HL-60 (cell line): ENCODE measurements around the gene GAMT.

ENCODE experiments used
- DNase-seq, 2 experiments: peaks; one replicate each; pipeline ENCODE4 v3.0.0-alpha.2; 2010 to 2020; ENCODE audit warnings: low read depth in 1 of 2, low spot score in 1 of 2
- H3K27ac ChIP-seq: fragments of 250-450 bp; sonication (Bioruptor Pico); replicated peaks from 2 replicates; pipeline ENCODE4 v1.5.1; 2020; ENCODE audit warnings: mild to moderate bottlenecking, moderate library complexity
- H3K27me3 ChIP-seq: fragments of 250-450 bp; sonication (Bioruptor Pico); 2 replicates; pipeline ENCODE4 v1.5.1; 2021; ENCODE audit warnings: mild to moderate bottlenecking, moderate library complexity; ENCODE audit not compliant: insufficient read depth, poor library complexity, severe bottlenecking
- H3K4me3 ChIP-seq: replicated peaks from 2 replicates; pipeline ENCODE4 v1.5.1; 2011; ENCODE audit warnings: mild to moderate bottlenecking, control low read depth, low read length; ENCODE audit not compliant: insufficient read depth
- CTCF ChIP-seq: IDR thresholded peaks from one replicate; pipeline ENCODE4 v1.5.1; 2011; ENCODE audit warnings: low read length, control low read depth, inconsistent platforms; ENCODE audit not compliant: insufficient read depth
- GABPA ChIP-seq: IDR thresholded peaks from 2 replicates; pipeline ENCODE4 v1.6.1; 2012; ENCODE audit warnings: low read depth
- POLR2AphosphoS5 ChIP-seq: IDR thresholded peaks from 2 replicates; pipeline ENCODE4 v1.6.1; 2012; ENCODE audit warnings: low read depth
- SPI1 ChIP-seq: IDR thresholded peaks from 2 replicates; pipeline ENCODE4 v1.6.1; 2012; ENCODE audit warnings: low read depth, mild to moderate bottlenecking, borderline replicate concordance
- TF ChIP-seq, protein P1 (sequence below): IDR thresholded peaks from 2 replicates; pipeline ENCODE4 v1.6.1; 2012; ENCODE audit warnings: low read depth; ENCODE audit not compliant: insufficient replicate concordance

GAMT gene

DNA sequence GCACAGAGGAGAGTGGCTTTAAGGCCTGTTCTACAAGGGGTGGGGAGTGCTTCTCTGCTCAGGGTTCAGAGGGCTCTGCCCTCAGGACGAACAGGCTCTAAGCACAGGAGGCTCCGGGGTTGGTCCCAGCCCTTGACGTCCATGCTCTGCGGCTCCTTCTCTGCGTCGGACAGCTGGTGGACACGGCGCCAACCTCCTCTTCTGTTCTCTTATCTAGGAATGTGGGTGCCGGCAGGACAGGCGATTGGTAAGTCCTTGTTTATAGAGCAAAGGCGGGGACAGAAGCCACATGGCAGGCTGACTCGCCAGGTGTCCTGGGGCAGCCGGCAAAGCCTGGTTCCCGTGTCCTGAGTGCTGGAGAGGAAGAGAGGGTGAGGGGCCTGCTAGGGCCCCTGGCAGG is 28.4 kb upstream of the GAMT start:
- no peaks in the 10 kb centered on the region for H3K27me3 ChIP-seq
- H3K27ac ChIP-seq = no peak overlapping the region
- no peak for DNase-seq
- TF ChIP-seq POLR2AphosphoS5 = no peak
- TF ChIP-seq, protein P1, sequence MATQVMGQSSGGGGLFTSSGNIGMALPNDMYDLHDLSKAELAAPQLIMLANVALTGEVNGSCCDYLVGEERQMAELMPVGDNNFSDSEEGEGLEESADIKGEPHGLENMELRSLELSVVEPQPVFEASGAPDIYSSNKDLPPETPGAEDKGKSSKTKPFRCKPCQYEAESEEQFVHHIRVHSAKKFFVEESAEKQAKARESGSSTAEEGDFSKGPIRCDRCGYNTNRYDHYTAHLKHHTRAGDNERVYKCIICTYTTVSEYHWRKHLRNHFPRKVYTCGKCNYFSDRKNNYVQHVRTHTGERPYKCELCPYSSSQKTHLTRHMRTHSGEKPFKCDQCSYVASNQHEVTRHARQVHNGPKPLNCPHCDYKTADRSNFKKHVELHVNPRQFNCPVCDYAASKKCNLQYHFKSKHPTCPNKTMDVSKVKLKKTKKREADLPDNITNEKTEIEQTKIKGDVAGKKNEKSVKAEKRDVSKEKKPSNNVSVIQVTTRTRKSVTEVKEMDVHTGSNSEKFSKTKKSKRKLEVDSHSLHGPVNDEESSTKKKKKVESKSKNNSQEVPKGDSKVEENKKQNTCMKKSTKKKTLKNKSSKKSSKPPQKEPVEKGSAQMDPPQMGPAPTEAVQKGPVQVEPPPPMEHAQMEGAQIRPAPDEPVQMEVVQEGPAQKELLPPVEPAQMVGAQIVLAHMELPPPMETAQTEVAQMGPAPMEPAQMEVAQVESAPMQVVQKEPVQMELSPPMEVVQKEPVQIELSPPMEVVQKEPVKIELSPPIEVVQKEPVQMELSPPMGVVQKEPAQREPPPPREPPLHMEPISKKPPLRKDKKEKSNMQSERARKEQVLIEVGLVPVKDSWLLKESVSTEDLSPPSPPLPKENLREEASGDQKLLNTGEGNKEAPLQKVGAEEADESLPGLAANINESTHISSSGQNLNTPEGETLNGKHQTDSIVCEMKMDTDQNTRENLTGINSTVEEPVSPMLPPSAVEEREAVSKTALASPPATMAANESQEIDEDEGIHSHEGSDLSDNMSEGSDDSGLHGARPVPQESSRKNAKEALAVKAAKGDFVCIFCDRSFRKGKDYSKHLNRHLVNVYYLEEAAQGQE = no peak
- H3K4me3 ChIP-seq = no peak overlapping the region

DNA sequence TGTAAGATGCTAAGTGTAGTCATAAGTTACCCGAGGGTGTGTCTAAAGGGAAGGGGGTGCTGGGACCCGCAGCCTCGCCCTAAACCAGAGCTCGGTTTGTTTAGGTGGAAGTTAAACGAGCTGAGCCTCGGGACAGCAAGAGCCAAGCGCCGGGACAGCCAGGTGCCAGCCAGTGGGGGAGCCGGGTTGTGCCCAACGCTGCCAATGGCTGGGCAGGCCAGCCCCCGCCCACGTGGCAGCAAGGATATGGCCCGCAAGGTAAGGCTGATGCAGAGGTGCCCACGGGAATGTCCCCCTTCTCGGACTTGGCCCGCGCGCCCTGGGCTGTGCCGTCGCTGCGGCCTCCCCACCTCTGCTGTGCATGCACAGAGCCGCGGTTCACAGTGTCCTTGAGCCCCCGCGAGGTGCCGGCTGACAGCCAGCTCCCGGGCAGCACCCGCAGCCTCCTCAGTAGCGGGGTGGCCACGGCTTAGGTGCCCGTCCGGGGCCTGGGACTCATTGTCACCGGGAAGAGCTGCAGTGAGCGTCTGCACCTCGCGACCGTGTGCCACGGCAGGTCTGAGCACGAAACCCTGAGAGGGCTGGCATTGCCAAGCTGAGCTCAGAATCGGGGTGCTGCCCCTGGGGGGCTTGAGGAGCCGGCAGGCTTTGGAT is 27.5 kb upstream of the GAMT start:
- no peak; the same call in 1 of the 2 replicates for TF ChIP-seq POLR2AphosphoS5
- TF ChIP-seq, protein P1 = no peak
- TF ChIP-seq CTCF = no peak
- TF ChIP-seq SPI1 = no peak
- no peak for TF ChIP-seq GABPA
- Histone ChIP-seq H3K27me3 (no peaks in the 10 kb centered on the region), H3K4me3 (no peak overlapping the region), H3K27ac (no peak overlapping the region)
- DNase-seq = no peak

GRCh38 chr19:1427221-1427920 is 26.0 kb upstream of the GAMT start:
- TF ChIP-seq CTCF = no peak
- TF ChIP-seq SPI1 = no peak
- TF ChIP-seq, protein P1 = no peak
- TF ChIP-seq GABPA = no peak
- TF ChIP-seq POLR2AphosphoS5 = no peak
- Histone ChIP-seq H3K27me3 (no peaks in the 10 kb centered on the region), H3K27ac (no peak overlapping the region), H3K4me3 (no peak overlapping the region)
- no peak for DNase-seq
